Neural cell (in vitro differentiated cells): ENCODE results near the gene VANGL1. TPM values are rescaled to one million over a fixed set of nuclear protein-coding genes. Genes with fewer than 3 reads are reported as not detected.

ENCODE experiments used
- H2AFZ ChIP-seq: fragments of 200-600, 300-800 bp; sonication (generic), shearing (Covaris generic); 2 replicates; pipeline ENCODE4 v1.6.0; 2014; ENCODE audit warnings: low read depth, mild to moderate bottlenecking, antibody characterized with exemption, low read length, moderate library complexity
- H3F3A ChIP-seq: fragments of 200-600 bp; shearing (Covaris generic); 2 replicates; pipeline ENCODE4 v1.6.1; 2016; ENCODE audit warnings: mild to moderate bottlenecking, moderate library complexity, mixed read lengths, antibody characterized with exemption, low read length; ENCODE audit not compliant: insufficient read depth, poor library complexity, severe bottlenecking
- H3K27ac ChIP-seq: fragments of 200-600, 300-800 bp; sonication (generic), shearing (Covaris generic); 2 replicates; pipeline ENCODE4 v1.5.1; 2014; ENCODE audit warnings: mild to moderate bottlenecking, low read length, moderate library complexity
- H3K27me3 ChIP-seq: fragments of 300-800, 200-600 bp; sonication (generic), shearing (Covaris generic); 2 replicates; pipeline ENCODE4 v1.6.0; 2014; ENCODE audit warnings: mild to moderate bottlenecking, low read depth, low read length, moderate library complexity; ENCODE audit not compliant: insufficient read depth
- H3K36me3 ChIP-seq: fragments of 300-800, 200-600 bp; sonication (generic), shearing (Covaris generic); 2 replicates; pipeline ENCODE4 v1.5.1; 2014; ENCODE audit warnings: mild to moderate bottlenecking, antibody characterized with exemption, low read length, moderate library complexity; ENCODE audit not compliant: insufficient read depth
- H3K4me2 ChIP-seq: fragments of 300-800, 200-600 bp; sonication (generic), shearing (Covaris generic); 2 replicates; pipeline ENCODE4 v1.6.0; 2014; ENCODE audit warnings: mild to moderate bottlenecking, low read length
- H3K4me3 ChIP-seq: fragments of 300-800, 200-600 bp; sonication (generic), shearing (Covaris generic); 2 replicates; pipeline ENCODE4 v1.5.1; 2014; ENCODE audit warnings: mild to moderate bottlenecking, low read length, moderate library complexity
- H3K79me2 ChIP-seq: fragments of 200-600 bp; shearing (Covaris generic); replicated peaks from 2 replicates; pipeline ENCODE4 v1.6.0; 2014; ENCODE audit warnings: mild to moderate bottlenecking, low read length, moderate library complexity; ENCODE audit not compliant: insufficient read depth
- H3K9ac ChIP-seq: fragments of 300-800, 200-600 bp; sonication (generic), shearing (Covaris generic); 2 replicates; pipeline ENCODE4 v1.6.1; 2016; ENCODE audit warnings: mild to moderate bottlenecking, low read length, mixed read lengths
- H3K9me2 ChIP-seq: fragments of 200-600 bp; shearing (Covaris generic); 2 replicates; pipeline ENCODE4 v1.6.1; 2016; ENCODE audit warnings: mild to moderate bottlenecking, low read length, mixed read lengths; ENCODE audit not compliant: insufficient read depth
- H3K9me3 ChIP-seq: fragments of 200-600, 300-800 bp; sonication (generic), shearing (Covaris generic); 2 replicates; pipeline ENCODE4 v1.6.1; 2016; ENCODE audit warnings: mild to moderate bottlenecking, mixed run types, low read length, moderate library complexity, mixed read lengths
- H4K20me1 ChIP-seq: fragments of 200-600 bp; shearing (Covaris generic); 2 replicates; pipeline ENCODE4 v1.6.1; 2016; ENCODE audit warnings: mild to moderate bottlenecking, mixed run types; ENCODE audit not compliant: insufficient read depth
- CTCF ChIP-seq: fragments of 450-650 bp; IDR thresholded peaks from 2 replicates; pipeline ENCODE4 v1.5.1; 2014; ENCODE audit warnings: antibody characterized with exemption, mild to moderate bottlenecking, moderate library complexity; ENCODE audit not compliant: poor library complexity, severe bottlenecking
- EP300 ChIP-seq: fragments of 450-650 bp; conservative IDR thresholded peaks from 2 replicates; pipeline ENCODE4 v1.6.1; 2014; ENCODE audit warnings: antibody characterized with exemption, mild to moderate bottlenecking, moderate library complexity; ENCODE audit not compliant: poor library complexity, severe bottlenecking
- EZH2 ChIP-seq: fragments of 200-600, 300-800 bp; shearing (Covaris generic), sonication (generic); IDR thresholded peaks from 2 replicates; pipeline ENCODE4 v1.6.1; 2014; ENCODE audit warnings: antibody characterized with exemption, low read length, borderline replicate concordance, mild to moderate bottlenecking; ENCODE audit not compliant: insufficient read depth, poor library complexity, severe bottlenecking
- MXI1 ChIP-seq: fragments of 450-650 bp; conservative IDR thresholded peaks from 2 replicates; pipeline ENCODE4 v1.6.1; 2014; ENCODE audit warnings: antibody characterized with exemption, mild to moderate bottlenecking; ENCODE audit not compliant: poor library complexity, severe bottlenecking
- POLR2AphosphoS5 ChIP-seq: IDR thresholded peaks from 2 replicates; pipeline ENCODE4 v1.6.1; 2012
- RAD21 ChIP-seq: fragments of 450-650 bp; conservative IDR thresholded peaks from 2 replicates; pipeline ENCODE4 v1.6.1; 2014; ENCODE audit warnings: antibody characterized with exemption, mild to moderate bottlenecking, moderate library complexity
- REST ChIP-seq: IDR thresholded peaks from 2 replicates; pipeline ENCODE4 v1.6.1; 2012; ENCODE audit warnings: borderline replicate concordance
- SMC3 ChIP-seq: fragments of 450-650 bp; conservative IDR thresholded peaks from 2 replicates; pipeline ENCODE4 v1.6.1; 2014; ENCODE audit warnings: antibody characterized with exemption, mild to moderate bottlenecking, moderate library complexity; ENCODE audit not compliant: poor library complexity
- TAF1 ChIP-seq: IDR thresholded peaks from 2 replicates; pipeline ENCODE4 v1.6.1; 2012; ENCODE audit warnings: low read depth
- polyA plus RNA-seq: library from polyadenylated mRNA; depleted of rRNA; stranded (reverse); fragments of >200 nt; gene quantifications from 2 replicates; pipeline ENCODE4 v1.2.3, GENCODE V29; 2014

Gene VANGL1
- polyA plus RNA-seq, 1 donor from 2014 or later, result 0.53 TPM

GRCh38 chr1:115726161-115726560 is 84.4 kb downstream of the VANGL1 start:
- Histone ChIP-seq H4K20me1 (no peaks in the 10 kb centered on the region), H3K4me3 (no peak overlapping the region), H3K9ac (no peak overlapping the region), H3K9me2 (no peaks in the 10 kb centered on the region), H3K36me3 (no peaks in the 10 kb centered on the region), H3K27ac (no peak overlapping the region), H2AFZ (no peak overlapping the region), H3K27me3 (no peaks in the 10 kb centered on the region), H3K79me2 (no peaks in the 10 kb centered on the region), H3K9me3 (no peaks in the 10 kb centered on the region), H3K4me2 (no peak overlapping the region), H3F3A (no peaks in the 10 kb centered on the region)
- no peak for TF ChIP-seq EZH2
- TF ChIP-seq CTCF, result no peak
- no peak for TF ChIP-seq EP300
- TF ChIP-seq RAD21, result no peak
- TF ChIP-seq MXI1, result no peak
- no peak for TF ChIP-seq REST
- no peak for TF ChIP-seq TAF1

- no peak overlapping the region for H3K4me2 ChIP-seq
- no peaks in the 10 kb centered on the region for H3K27me3 ChIP-seq
- H3K79me2 ChIP-seq, result no peaks in the 10 kb centered on the region
- no peak overlapping the region for H3K4me3 ChIP-seq
- no peaks in the 10 kb centered on the region for H3F3A ChIP-seq
- H3K9me3 ChIP-seq, result no peaks in the 10 kb centered on the region
- H4K20me1 ChIP-seq, result no peaks in the 10 kb centered on the region
- H3K27ac ChIP-seq, result no peak overlapping the region
- no peak overlapping the region for H3K9ac ChIP-seq
- TF ChIP-seq RAD21, result no peak
- no peak for TF ChIP-seq SMC3
- TF ChIP-seq REST, result no peak
- TF ChIP-seq CTCF, result no peak
- no peak for TF ChIP-seq POLR2AphosphoS5
- no peak for TF ChIP-seq TAF1
- no peak for TF ChIP-seq EP300
- no peak for TF ChIP-seq MXI1
- no peak for TF ChIP-seq EZH2
- H2AFZ ChIP-seq, result no peak overlapping the region
- H3K36me3 ChIP-seq, result no peaks in the 10 kb centered on the region
- no peaks in the 10 kb centered on the region for H3K9me2 ChIP-seq
Observed at GRCh38 chr1:115726570-115726969, 84.8 kb downstream of the VANGL1 start.
